Omental fat pad (tissue), 4 donors: ENCODE data around the gene SDF2L1. TPM values are rescaled to one million over a fixed set of nuclear protein-coding genes. Genes with fewer than 3 reads are reported as not detected.

ENCODE experiments used
- ATAC-seq: fragments of 150-250 bp; one replicate; pipeline ENCODE4 v1.9.1; 2016; ENCODE audit warnings: mild to moderate bottlenecking, moderate library complexity; ENCODE audit not compliant: low FRiP score
- DNase-seq: peaks from one replicate; pipeline ENCODE4 v3.0.0-alpha.2; 2019; ENCODE audit warnings: low spot score
- total RNA-seq, 4 donors: library from RNA; depleted of rRNA; stranded (reverse); fragments of >200 nt; gene quantifications; one replicate each; pipeline ENCODE4 v1.1.0, GENCODE V29; 2016
- TF ChIP-seq, protein P1 (sequence below), 3 donors: fragments of 450-650 bp; IDR thresholded peaks; one replicate each; pipeline ENCODE4 v1.5.1; 2016 to 2017; ENCODE audit warnings: antibody characterized with exemption in 3 of 3, mild to moderate bottlenecking in 3 of 3, moderate library complexity in 2 of 3

Gene SDF2L1
- total RNA-seq, 4 donors from 2014 or later: 16.3 to 49.4 (median 34.0) TPM

DNA sequence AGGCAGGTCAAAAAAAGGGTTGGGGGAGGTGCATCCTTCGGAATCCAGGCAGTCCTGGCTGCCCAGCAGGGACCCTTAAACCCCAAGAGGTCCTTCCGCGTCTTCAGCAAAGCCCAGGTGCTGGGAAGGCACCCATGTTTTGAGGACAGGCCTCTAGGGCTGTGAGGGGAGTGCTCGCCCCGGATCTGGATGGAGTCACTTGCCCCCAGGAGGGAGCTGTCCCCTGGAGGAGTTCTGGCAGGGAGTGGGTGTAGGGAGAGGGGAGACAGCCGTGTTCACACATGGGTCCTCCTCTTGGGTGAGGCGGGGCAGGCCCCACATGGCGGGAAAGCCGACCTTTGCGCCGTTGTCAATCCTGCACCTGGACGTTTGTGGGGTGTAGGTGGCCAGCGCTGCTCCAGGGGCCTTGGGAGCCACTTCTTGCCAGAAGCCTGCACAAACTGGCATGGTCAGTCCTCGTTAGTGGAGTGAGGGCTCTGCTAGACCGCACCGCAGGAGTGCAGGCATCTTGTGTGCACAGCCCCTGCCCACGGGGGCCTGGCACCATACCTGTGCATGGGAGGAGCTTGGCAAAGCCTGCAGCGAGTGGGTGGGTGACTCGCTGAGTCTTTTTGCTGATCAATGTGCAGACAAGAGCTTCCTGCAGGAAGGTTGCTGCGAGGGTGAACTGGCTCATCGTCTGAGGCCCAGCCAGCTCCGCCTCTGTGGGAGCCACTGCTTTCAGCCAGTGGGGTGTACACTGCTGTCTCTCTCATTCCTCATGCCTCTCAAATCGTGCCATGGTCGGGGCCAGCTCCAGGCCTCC, 39.7 kb downstream of the SDF2L1 start:
- ATAC-seq (no peak), DNase-seq (no peak)
- TF ChIP-seq, protein P1, sequence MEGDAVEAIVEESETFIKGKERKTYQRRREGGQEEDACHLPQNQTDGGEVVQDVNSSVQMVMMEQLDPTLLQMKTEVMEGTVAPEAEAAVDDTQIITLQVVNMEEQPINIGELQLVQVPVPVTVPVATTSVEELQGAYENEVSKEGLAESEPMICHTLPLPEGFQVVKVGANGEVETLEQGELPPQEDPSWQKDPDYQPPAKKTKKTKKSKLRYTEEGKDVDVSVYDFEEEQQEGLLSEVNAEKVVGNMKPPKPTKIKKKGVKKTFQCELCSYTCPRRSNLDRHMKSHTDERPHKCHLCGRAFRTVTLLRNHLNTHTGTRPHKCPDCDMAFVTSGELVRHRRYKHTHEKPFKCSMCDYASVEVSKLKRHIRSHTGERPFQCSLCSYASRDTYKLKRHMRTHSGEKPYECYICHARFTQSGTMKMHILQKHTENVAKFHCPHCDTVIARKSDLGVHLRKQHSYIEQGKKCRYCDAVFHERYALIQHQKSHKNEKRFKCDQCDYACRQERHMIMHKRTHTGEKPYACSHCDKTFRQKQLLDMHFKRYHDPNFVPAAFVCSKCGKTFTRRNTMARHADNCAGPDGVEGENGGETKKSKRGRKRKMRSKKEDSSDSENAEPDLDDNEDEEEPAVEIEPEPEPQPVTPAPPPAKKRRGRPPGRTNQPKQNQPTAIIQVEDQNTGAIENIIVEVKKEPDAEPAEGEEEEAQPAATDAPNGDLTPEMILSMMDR (IDR thresholded peaks at IDR 0.05): no peak

DNA sequence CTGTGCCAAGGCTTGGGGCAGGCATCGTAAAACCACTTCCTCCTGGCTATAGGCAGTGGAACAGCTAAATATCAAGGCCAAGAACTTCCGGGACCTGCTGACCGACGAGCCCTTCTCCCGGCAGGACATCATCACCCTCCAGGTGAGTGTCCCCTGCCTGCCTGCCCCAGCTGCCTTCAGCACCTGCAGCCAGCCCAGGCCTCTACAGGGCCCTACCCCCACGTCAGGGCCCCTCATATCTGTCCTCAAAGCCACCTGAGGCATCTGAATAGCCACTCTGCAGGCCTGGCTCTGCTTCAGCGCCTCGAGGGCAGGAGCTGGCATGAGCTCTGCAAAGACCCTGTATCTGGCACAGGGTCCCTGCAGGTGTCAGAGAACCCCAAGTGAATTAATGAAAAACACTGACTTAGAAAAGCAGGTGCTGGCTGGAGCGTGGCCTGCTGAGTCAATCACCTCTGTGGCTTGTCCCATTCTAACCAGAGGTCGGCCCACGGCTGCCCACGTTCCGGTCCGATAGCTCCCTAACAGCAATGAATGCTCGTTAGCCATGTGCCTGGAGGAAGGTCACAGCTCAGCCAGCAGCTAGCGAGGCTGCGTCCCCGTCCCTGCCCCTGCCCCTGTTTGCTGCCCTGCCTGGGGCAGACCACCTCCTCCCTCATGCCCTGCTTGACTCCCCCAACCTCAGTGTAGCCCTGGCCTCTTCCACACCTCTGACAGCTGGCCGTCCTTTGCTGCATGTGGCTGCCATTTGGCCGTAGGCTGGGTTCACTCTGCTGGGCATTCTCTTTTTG, 40.5 kb downstream of the SDF2L1 start:
- ATAC-seq: no peak
- DNase-seq: no peak
- TF ChIP-seq, protein P1 (IDR thresholded peaks at IDR 0.05): no peak

DNA sequence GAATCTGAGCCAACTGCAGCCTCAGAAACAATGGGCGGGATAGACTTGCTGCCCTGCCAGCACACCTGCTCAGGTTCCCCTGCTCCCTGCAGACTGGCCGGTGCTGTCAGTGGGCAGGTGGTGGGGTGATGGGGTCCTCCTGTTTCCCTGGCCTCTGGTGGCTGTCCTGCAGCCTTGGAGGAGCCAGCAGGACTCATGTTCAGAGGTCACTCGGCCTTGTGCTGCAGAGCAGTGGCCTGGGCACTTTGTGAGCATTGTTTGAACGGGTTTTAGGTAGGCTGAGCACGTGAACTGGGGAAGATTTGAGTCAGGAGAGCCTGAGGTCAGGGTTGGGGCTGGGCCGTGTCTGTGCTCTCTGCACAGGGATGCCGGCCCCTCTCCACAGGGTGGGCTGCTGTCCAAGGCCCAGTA, 41.3 kb downstream of the SDF2L1 start:
- ATAC-seq (no peak), DNase-seq (no peak)
- TF ChIP-seq, protein P1 (IDR thresholded peaks at IDR 0.05): no peak

DNA sequence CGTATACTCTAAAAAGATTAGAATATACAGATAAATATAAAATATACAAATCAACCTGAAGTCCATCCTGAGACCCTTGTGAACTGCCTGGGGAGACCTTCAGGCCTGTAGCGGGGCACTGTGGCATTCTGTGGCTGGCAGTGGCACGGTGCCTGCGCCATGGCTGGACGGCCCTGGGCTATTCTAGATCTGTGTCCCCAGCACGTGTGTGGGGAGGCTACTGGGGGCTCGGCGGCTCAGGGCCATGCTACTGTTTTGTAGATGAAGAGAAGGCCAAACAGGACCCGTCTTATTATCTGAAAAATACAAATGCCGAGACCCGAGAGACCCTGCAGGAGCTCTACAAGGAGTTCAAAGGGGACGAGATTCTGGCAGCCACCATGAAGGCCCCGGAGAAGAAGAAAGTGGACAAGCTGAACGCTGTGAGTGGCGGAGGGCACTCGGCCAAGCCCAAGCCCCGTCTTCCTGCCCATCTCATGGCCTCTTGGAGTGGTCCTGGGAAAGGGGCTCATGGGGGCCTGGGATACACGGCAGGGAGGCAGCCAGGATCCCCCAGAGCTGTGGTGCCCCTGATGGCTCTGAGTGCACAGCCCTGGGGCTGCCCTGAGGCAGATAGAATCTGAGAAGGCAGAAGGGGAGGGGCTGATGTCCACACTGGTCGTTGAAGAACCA, 42.5 kb downstream of the SDF2L1 start:
- ATAC-seq: no peak
- no peak for DNase-seq
- TF ChIP-seq, protein P1 (IDR thresholded peaks at IDR 0.05): no peak

DNA sequence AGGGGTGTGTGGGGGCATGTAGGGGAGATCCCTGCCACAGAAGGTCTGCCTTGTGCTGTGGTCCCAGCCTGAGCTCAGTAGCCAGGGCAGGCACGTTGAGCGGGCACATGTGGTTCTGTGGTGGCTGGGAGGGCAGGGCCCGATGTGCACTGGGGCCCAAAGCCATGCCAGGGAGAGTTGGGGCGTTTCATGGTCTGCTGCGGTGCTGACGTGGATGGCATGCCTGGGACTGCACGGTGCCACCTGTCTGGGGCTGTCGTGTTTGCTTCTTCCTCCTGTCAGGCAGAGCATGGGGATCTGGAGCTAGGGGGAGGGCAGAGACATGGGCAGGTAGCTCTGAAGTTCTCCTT, 43.0 kb downstream of the SDF2L1 start:
- ATAC-seq: no peak
- no peak for DNase-seq
- TF ChIP-seq, protein P1 (IDR thresholded peaks at IDR 0.05): no peak

DNA sequence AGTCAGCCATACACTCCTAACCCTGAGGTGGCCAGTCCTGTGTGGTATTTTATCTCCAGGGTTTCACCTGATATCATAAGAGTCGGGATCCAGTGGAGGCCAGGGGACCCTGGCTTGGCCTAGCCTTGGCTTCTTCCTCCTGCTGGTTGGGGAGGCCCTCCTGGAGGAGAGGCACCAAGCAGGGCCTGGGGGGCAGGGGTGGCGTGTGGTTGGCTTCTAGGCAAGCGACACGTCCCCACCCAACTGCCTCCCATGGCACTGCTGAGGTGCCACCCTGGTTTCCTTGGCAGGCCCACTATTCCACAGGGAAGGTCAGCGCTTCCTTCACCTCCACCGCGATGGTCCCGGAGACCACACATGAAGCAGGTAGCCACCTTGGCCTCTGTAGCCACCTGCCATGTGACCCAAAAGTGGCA, 44.1 kb downstream of the SDF2L1 start:
- TF ChIP-seq, protein P1 (IDR thresholded peaks at IDR 0.05): no peak
- DNase-seq (no peak), ATAC-seq (no peak)
